Activated T-helper 1 cell treated with anti-CD3 and anti-CD28 coated beads, Interleukin-12 subunit alpha, Interleukin-12 subunit beta, Interleukin-2, Interleukin-4 antibody, amounts not matched to agents 30 ng/mL and 10 ng/mL and 1 ng/mL, durations not matched to agents 14 hours and 24 hours and 36 hours (primary cell): Measurements from ENCODE around the gene METTL24. TPM values are rescaled to one million over a fixed set of nuclear protein-coding genes. Genes with fewer than 3 reads are reported as not detected.

Experiments used
- DNase-seq: peaks from one replicate; pipeline ENCODE4 v3.0.0; 2021; ENCODE audit warnings: low spot score
- H3K27ac Mint-ChIP-seq: one replicate; pipeline ENCODE4 v1.8.0; 2021; ENCODE audit warnings: mild to moderate bottlenecking, mixed read lengths
- H3K27me3 Mint-ChIP-seq: one replicate; pipeline ENCODE4 v1.8.0; 2022; ENCODE audit warnings: mild to moderate bottlenecking, moderate library complexity, mixed read lengths; ENCODE audit not compliant: insufficient read depth
- H3K36me3 Mint-ChIP-seq: one replicate; pipeline ENCODE4 v1.8.0; 2021; ENCODE audit warnings: low read depth, mixed read lengths
- H3K4me1 Mint-ChIP-seq: one replicate; pipeline ENCODE4 v1.8.0; 2021; ENCODE audit warnings: low read depth, mixed read lengths
- H3K4me3 Mint-ChIP-seq: one replicate; pipeline ENCODE4 v1.8.0; 2021; ENCODE audit warnings: mild to moderate bottlenecking, moderate library complexity, mixed read lengths
- H3K9me3 Mint-ChIP-seq: one replicate; pipeline ENCODE4 v1.8.0; 2021; ENCODE audit warnings: mixed read lengths
- intact Hi-C: fragments of 100-400 bp; cut with micrococcal nuclease; formaldehyde crosslinking; loops from one replicate; pipeline ENCODE4 v1.15.1; 2024
- total RNA-seq: library from RNA; stranded (reverse); gene quantifications from 2 replicates; pipeline ENCODE4 v1.2.3, GENCODE V29; 2022

The METTL24 gene
- total RNA-seq, 1 donor from 2014 or later, result not detected

GRCh38 chr6:110387986-110388385 lies 29.8 kb upstream of the METTL24 start:
- no peaks in the 10 kb centered on the region for H3K9me3 Mint-ChIP-seq
- intact Hi-C loops, result no loop called here

GRCh38 chr6:110385458-110385863 lies 27.3 kb upstream of the METTL24 start:
- Mint-ChIP-seq H3K27me3 (peaks cover 4% of the 10 kb centered on the region), H3K9me3 (peaks cover 3% of the 10 kb centered on the region), H3K4me1 (peaks cover 10% of the 10 kb centered on the region), H3K27ac (no peak overlapping the region), H3K4me3 (no peak overlapping the region), H3K36me3 (no peaks in the 10 kb centered on the region)
- intact Hi-C loops, result no loop called here
- DNase-seq, result no peak

More at GRCh38 chr6:110387986-110388385, 29.8 kb upstream of the METTL24 start:
- Mint-ChIP-seq H3K4me1 (peaks cover 10% of the 10 kb centered on the region), H3K27me3 (peaks cover 3% of the 10 kb centered on the region), H3K4me3 (no peak overlapping the region), H3K27ac (no peak overlapping the region), H3K36me3 (no peaks in the 10 kb centered on the region)
- DNase-seq, result no peak

GRCh38 chr6:110378552-110378951 lies 20.4 kb upstream of the METTL24 start:
- H3K4me3 Mint-ChIP-seq, result no peak overlapping the region
- H3K36me3 Mint-ChIP-seq, result no peaks in the 10 kb centered on the region
- H3K27ac Mint-ChIP-seq, result no peak overlapping the region
- DNase-seq, result no peak
- intact Hi-C loops, result no loop called here
- H3K9me3 Mint-ChIP-seq, result peaks cover 3% of the 10 kb centered on the region
- H3K4me1 Mint-ChIP-seq, result no peaks in the 10 kb centered on the region
- H3K27me3 Mint-ChIP-seq, result peaks cover 4% of the 10 kb centered on the region

GRCh38 chr6:110369066-110369465 lies 10.9 kb upstream of the METTL24 start:
- H3K4me1 Mint-ChIP-seq, result no peaks in the 10 kb centered on the region
- H3K9me3 Mint-ChIP-seq, result no peaks in the 10 kb centered on the region
- H3K27ac Mint-ChIP-seq, result no peak overlapping the region
- intact Hi-C loops, result no loop called here
- no peaks in the 10 kb centered on the region for H3K36me3 Mint-ChIP-seq
- H3K27me3 Mint-ChIP-seq, result peaks cover 18% of the 10 kb centered on the region
- no peak for DNase-seq
- H3K4me3 Mint-ChIP-seq, result no peak overlapping the region

GRCh38 chr6:110368284-110368683 lies 10.1 kb upstream of the METTL24 start:
- H3K36me3 Mint-ChIP-seq, result no peaks in the 10 kb centered on the region
- H3K27ac Mint-ChIP-seq, result no peak overlapping the region
- intact Hi-C loops, result no loop called here
- no peak overlapping the region for H3K4me3 Mint-ChIP-seq
- DNase-seq, result no peak
- no peaks in the 10 kb centered on the region for H3K9me3 Mint-ChIP-seq
- H3K4me1 Mint-ChIP-seq, result no peaks in the 10 kb centered on the region
- H3K27me3 Mint-ChIP-seq, result peaks cover 18% of the 10 kb centered on the region

GRCh38 chr6:110367825-110368224 lies 9.7 kb upstream of the METTL24 start:
- H3K27me3 Mint-ChIP-seq, result peaks cover 19% of the 10 kb centered on the region
- H3K9me3 Mint-ChIP-seq, result no peaks in the 10 kb centered on the region
- H3K4me3 Mint-ChIP-seq, result no peak overlapping the region
- H3K4me1 Mint-ChIP-seq, result no peaks in the 10 kb centered on the region
- no peak overlapping the region for H3K27ac Mint-ChIP-seq
- intact Hi-C loops, result no loop called here
- DNase-seq, result no peak
- no peaks in the 10 kb centered on the region for H3K36me3 Mint-ChIP-seq

- no peaks in the 10 kb centered on the region for H3K9me3 Mint-ChIP-seq
- intact Hi-C loops, result no loop called here
- H3K36me3 Mint-ChIP-seq, result no peaks in the 10 kb centered on the region
- no peak overlapping the region for H3K27ac Mint-ChIP-seq
- no peak overlapping the region for H3K4me3 Mint-ChIP-seq
- DNase-seq, result no peak
- peaks cover 22% of the 10 kb centered on the region for H3K27me3 Mint-ChIP-seq
- no peaks in the 10 kb centered on the region for H3K4me1 Mint-ChIP-seq
These were observed 8.8 kb upstream of the METTL24 start for GRCh38 chr6:110366975-110367374.

- DNase-seq, result no peak
- Mint-ChIP-seq H3K36me3 (no peaks in the 10 kb centered on the region), H3K27ac (no peak overlapping the region), H3K4me3 (no peak overlapping the region), H3K9me3 (no peaks in the 10 kb centered on the region), H3K27me3 (peaks cover 17% of the 10 kb centered on the region), H3K4me1 (no peaks in the 10 kb centered on the region)
- intact Hi-C loops, result no loop called here
These were observed 8.1 kb upstream of the METTL24 start for GRCh38 chr6:110366256-110366655.

- Mint-ChIP-seq H3K9me3 (no peaks in the 10 kb centered on the region), H3K4me1 (no peaks in the 10 kb centered on the region), H3K36me3 (no peaks in the 10 kb centered on the region), H3K27ac (no peak overlapping the region), H3K4me3 (no peak overlapping the region), H3K27me3 (peaks cover 26% of the 10 kb centered on the region)
- intact Hi-C loops, result no loop called here
- no peak for DNase-seq
These were observed 6.4 kb upstream of the METTL24 start for GRCh38 chr6:110364364-110365105.

- intact Hi-C loops, result no loop called here
- no peak overlapping the region for H3K27ac Mint-ChIP-seq
- DNase-seq, result no peak
- peaks cover 31% of the 10 kb centered on the region for H3K27me3 Mint-ChIP-seq
- H3K36me3 Mint-ChIP-seq, result no peaks in the 10 kb centered on the region
- H3K9me3 Mint-ChIP-seq, result no peaks in the 10 kb centered on the region
- H3K4me1 Mint-ChIP-seq, result no peaks in the 10 kb centered on the region
- no peak overlapping the region for H3K4me3 Mint-ChIP-seq
These were observed 5.6 kb upstream of the METTL24 start for GRCh38 chr6:110363748-110364147.

GRCh38 chr6:110360676-110361075 lies 2.5 kb upstream of the METTL24 start:
- Mint-ChIP-seq H3K4me1 (no peaks in the 10 kb centered on the region), H3K9me3 (no peaks in the 10 kb centered on the region), H3K27ac (no peak overlapping the region), H3K36me3 (no peaks in the 10 kb centered on the region), H3K4me3 (no peak overlapping the region), H3K27me3 (peaks cover 45% of the 10 kb centered on the region)
- no peak for DNase-seq
- intact Hi-C loops, result no loop called here

DNA sequence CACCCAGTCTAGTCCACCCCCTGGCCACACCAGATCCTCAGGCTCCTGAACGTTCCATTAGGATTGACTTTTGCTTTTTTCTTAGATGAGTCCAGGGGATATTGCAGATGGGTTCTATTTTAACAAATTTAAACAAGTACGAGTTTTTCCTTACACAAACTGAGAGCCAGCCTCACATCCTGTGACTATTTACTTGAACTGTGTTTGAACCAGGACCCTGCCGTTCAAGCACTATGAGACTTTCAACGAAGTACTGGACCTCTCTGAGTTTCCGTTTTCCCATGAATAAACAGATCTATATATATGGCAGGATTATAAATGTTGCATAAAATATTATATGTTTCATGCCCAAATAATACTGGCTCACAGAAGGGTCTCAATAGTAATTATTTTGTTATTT lies 1.4 kb upstream of the METTL24 start:
- H3K4me1 Mint-ChIP-seq, result no peaks in the 10 kb centered on the region
- intact Hi-C loops, result no loop called here

DNA sequence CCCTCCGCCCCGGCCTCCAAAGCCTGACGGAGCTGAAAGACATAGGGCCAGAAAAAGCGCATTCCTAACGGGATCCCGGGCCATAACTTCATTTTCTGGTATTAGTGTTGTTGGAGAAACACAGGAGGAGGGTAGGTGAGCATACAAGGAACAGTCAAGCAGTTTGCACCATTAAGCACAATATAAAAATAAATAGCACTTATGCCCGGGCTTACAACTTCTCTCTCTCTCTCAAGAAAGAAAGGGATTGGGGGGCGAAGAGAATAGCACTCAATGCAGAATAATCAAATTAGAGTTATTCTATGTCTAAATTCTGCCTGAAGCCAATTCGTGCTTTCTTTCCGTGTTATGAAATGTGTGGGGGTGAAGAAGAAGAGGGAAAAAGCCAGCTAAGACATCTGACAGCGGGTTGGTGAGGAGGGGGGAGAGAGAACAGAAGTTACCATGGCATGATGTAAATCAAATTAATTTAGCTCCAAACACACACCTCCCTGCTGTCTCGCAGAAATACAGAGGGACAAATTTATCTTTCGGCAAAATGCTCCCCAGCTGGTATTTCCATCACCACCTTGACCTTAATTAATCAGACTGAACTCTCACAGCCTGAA lies 508 bp upstream of the METTL24 start:
- no peak overlapping the region for H3K4me3 Mint-ChIP-seq
- no peaks in the 10 kb centered on the region for H3K9me3 Mint-ChIP-seq
- intact Hi-C loops, result no loop called here
- DNase-seq, result no peak
- H3K27me3 Mint-ChIP-seq, result peaks cover 48% of the 10 kb centered on the region
- no peaks in the 10 kb centered on the region for H3K4me1 Mint-ChIP-seq
- H3K36me3 Mint-ChIP-seq, result no peaks in the 10 kb centered on the region
- H3K27ac Mint-ChIP-seq, result no peak overlapping the region

More for the DNA sequence above, 1.4 kb upstream of the METTL24 start:
- Mint-ChIP-seq H3K4me3 (peak overlapping the region; percentile 20), H3K36me3 (no peaks in the 10 kb centered on the region), H3K27ac (no peak overlapping the region), H3K27me3 (peaks cover 48% of the 10 kb centered on the region), H3K9me3 (no peaks in the 10 kb centered on the region)
- DNase-seq, result no peak
